Mucosa of stomach (tissue), 1 donor: ENCODE results near the gene TRMT10B.

Experiments used
- H3K27me3 ChIP-seq: one replicate; pipeline ENCODE4 v1.7.0; 2013; ENCODE audit warnings: mild to moderate bottlenecking, low read length; ENCODE audit not compliant: control insufficient read depth, insufficient read depth
- H3K36me3 ChIP-seq: one replicate; pipeline ENCODE4 v1.7.0; 2013; ENCODE audit warnings: low read length; ENCODE audit not compliant: control insufficient read depth, insufficient read depth
- H3K4me1 ChIP-seq: one replicate; pipeline ENCODE4 v1.7.0; 2013; ENCODE audit warnings: mild to moderate bottlenecking, low read length; ENCODE audit not compliant: control insufficient read depth, insufficient read depth
- H3K4me3 ChIP-seq: one replicate; pipeline ENCODE4 v1.7.0; 2013; ENCODE audit warnings: low read length
- H3K9ac ChIP-seq: one replicate; pipeline ENCODE4 v1.7.0; 2013; ENCODE audit warnings: mild to moderate bottlenecking, low read length, moderate library complexity
- H3K9me3 ChIP-seq: one replicate; pipeline ENCODE4 v1.7.0; 2013; ENCODE audit warnings: mild to moderate bottlenecking, low read length, moderate library complexity; ENCODE audit not compliant: control insufficient read depth
- donor health status: Pancreatic carcinoma.

The TRMT10B gene

GRCh38 chr9:37753489-37754190, at the start of gene TRMT10B:
TRMT10B (plus strand) TSS chr9:37753805; CDS start chr9:37761932, 8,127 bp downstream.
- Histone ChIP-seq H3K9me3 (no peaks in the 10 kb centered on the region), H3K36me3 (no peaks in the 10 kb centered on the region), H3K4me1 (peaks cover 17% of the 10 kb centered on the region), H3K4me3 (peak within 1 kb of the TSS; percentile 90), H3K27me3 (no peaks in the 10 kb centered on the region), H3K9ac (peak within 1 kb of the TSS; percentile 80)

- Histone ChIP-seq H3K27me3 (no peaks in the 10 kb centered on the region), H3K9me3 (no peaks in the 10 kb centered on the region), H3K36me3 (no peaks in the 10 kb centered on the region), H3K4me1 (no peaks in the 10 kb centered on the region), H3K9ac (no peak overlapping the region), H3K4me3 (no peak overlapping the region)
These were observed 47.8 kb upstream of the TRMT10B start for GRCh38 chr9:37705787-37706186.

GRCh38 chr9:37706290-37706689, 47.3 kb upstream of the TRMT10B start:
- Histone ChIP-seq H3K36me3 (no peaks in the 10 kb centered on the region), H3K4me1 (no peaks in the 10 kb centered on the region), H3K27me3 (no peaks in the 10 kb centered on the region), H3K9ac (no peak overlapping the region), H3K4me3 (no peak overlapping the region), H3K9me3 (no peaks in the 10 kb centered on the region)

- no peaks in the 10 kb centered on the region for H3K27me3 ChIP-seq
- no peak overlapping the region for H3K9ac ChIP-seq
- no peaks in the 10 kb centered on the region for H3K9me3 ChIP-seq
- H3K36me3 ChIP-seq = no peaks in the 10 kb centered on the region
- H3K4me1 ChIP-seq = no peaks in the 10 kb centered on the region
- no peak overlapping the region for H3K4me3 ChIP-seq
These were observed 45.9 kb upstream of the TRMT10B start for GRCh38 chr9:37707748-37708147.

GRCh38 chr9:37710046-37710445, 43.6 kb upstream of the TRMT10B start:
- Histone ChIP-seq H3K4me1 (no peaks in the 10 kb centered on the region), H3K9me3 (no peaks in the 10 kb centered on the region), H3K27me3 (no peaks in the 10 kb centered on the region), H3K36me3 (no peaks in the 10 kb centered on the region), H3K4me3 (no peak overlapping the region), H3K9ac (no peak overlapping the region)

GRCh38 chr9:37715260-37715659, 38.3 kb upstream of the TRMT10B start:
- no peak overlapping the region for H3K4me3 ChIP-seq
- no peaks in the 10 kb centered on the region for H3K36me3 ChIP-seq
- H3K27me3 ChIP-seq = no peaks in the 10 kb centered on the region
- H3K4me1 ChIP-seq = no peaks in the 10 kb centered on the region
- H3K9ac ChIP-seq = no peak overlapping the region
- H3K9me3 ChIP-seq = no peaks in the 10 kb centered on the region

GRCh38 chr9:37715991-37716505, 37.6 kb upstream of the TRMT10B start:
- no peaks in the 10 kb centered on the region for H3K27me3 ChIP-seq
- no peaks in the 10 kb centered on the region for H3K9me3 ChIP-seq
- H3K4me1 ChIP-seq = no peaks in the 10 kb centered on the region
- no peaks in the 10 kb centered on the region for H3K36me3 ChIP-seq
- H3K9ac ChIP-seq = no peak overlapping the region
- H3K4me3 ChIP-seq = no peak overlapping the region

- Histone ChIP-seq H3K4me1 (no peaks in the 10 kb centered on the region), H3K36me3 (no peaks in the 10 kb centered on the region), H3K9ac (no peak overlapping the region), H3K4me3 (no peak overlapping the region), H3K27me3 (no peaks in the 10 kb centered on the region), H3K9me3 (no peaks in the 10 kb centered on the region)
These were observed 34.1 kb upstream of the TRMT10B start for GRCh38 chr9:37719526-37719925.

- Histone ChIP-seq H3K27me3 (no peaks in the 10 kb centered on the region), H3K9me3 (no peaks in the 10 kb centered on the region), H3K9ac (no peak overlapping the region), H3K4me1 (no peaks in the 10 kb centered on the region), H3K4me3 (no peak overlapping the region), H3K36me3 (no peaks in the 10 kb centered on the region)
These were observed 26.6 kb upstream of the TRMT10B start for GRCh38 chr9:37727013-37727412.

- Histone ChIP-seq H3K36me3 (no peaks in the 10 kb centered on the region), H3K27me3 (no peaks in the 10 kb centered on the region), H3K9me3 (no peaks in the 10 kb centered on the region), H3K4me1 (no peaks in the 10 kb centered on the region), H3K9ac (no peak overlapping the region), H3K4me3 (no peak overlapping the region)
These were observed 24.1 kb upstream of the TRMT10B start for GRCh38 chr9:37729499-37729898.

- Histone ChIP-seq H3K4me3 (no peak overlapping the region), H3K27me3 (no peaks in the 10 kb centered on the region), H3K9ac (no peak overlapping the region), H3K9me3 (no peaks in the 10 kb centered on the region), H3K36me3 (no peaks in the 10 kb centered on the region), H3K4me1 (no peaks in the 10 kb centered on the region)
These were observed 23.3 kb upstream of the TRMT10B start for GRCh38 chr9:37730256-37730655.

GRCh38 chr9:37730839-37731238, 22.8 kb upstream of the TRMT10B start:
- Histone ChIP-seq H3K9me3 (no peaks in the 10 kb centered on the region), H3K9ac (no peak overlapping the region), H3K4me3 (no peak overlapping the region), H3K36me3 (no peaks in the 10 kb centered on the region), H3K27me3 (no peaks in the 10 kb centered on the region), H3K4me1 (no peaks in the 10 kb centered on the region)
